Activated CD8-positive, alpha-beta memory T cell treated with anti-CD3 and anti-CD28 coated beads, Interleukin-2, amount 50 U/mL, for 24 hours (primary cell): ENCODE results near the gene GDF9.

Source experiments
- DNase-seq: peaks from one replicate; pipeline ENCODE4 v3.0.0-alpha.2; 2020; ENCODE audit errors: extremely low read depth

Gene GDF9

DNA sequence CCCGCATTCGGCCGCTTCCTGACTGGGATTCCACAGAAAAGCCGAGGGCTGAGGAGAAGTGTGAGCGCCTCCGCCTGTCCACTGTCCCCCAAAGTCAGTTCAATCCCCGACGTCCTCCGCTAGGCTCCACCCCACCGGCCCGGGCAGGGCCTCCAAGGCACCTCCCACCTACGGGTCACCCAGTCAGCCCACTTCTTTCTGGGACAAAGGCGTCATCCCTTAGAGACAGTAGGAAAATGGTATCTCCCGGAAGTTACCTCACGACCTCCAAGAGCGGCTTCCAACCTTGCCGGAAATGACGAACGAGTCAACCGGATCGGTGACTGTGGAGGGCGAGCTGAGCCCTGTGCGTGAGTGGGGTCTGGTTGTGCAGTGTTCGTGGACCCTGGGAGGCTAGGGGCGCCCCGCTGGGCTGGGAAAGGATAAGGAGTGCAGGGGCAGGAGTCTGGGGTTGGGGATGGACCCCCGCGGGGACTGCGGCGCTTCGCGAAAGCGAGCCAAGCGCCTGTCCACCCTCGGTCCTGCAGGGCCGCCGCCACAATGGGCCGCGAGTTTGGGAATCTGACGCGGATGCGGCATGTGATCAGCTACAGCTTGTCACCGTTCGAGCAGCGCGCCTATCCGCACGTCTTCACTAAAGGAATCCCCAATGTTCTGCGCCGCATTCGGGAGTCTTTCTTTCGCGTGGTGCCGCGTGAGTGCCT is at the start of gene GDF9, which contains the start of gene UQCRQ:
GDF9 (minus strand) TSS at position 128 of the 704 bp plus-strand sequence. CDS start 1,936 bp downstream, outside the sequence.
UQCRQ (plus strand) TSS at position 301 of the 704 bp plus-strand sequence; CDS start at position 541, 240 bp downstream.
- DNase-seq, result peak; percentile 82

DNA sequence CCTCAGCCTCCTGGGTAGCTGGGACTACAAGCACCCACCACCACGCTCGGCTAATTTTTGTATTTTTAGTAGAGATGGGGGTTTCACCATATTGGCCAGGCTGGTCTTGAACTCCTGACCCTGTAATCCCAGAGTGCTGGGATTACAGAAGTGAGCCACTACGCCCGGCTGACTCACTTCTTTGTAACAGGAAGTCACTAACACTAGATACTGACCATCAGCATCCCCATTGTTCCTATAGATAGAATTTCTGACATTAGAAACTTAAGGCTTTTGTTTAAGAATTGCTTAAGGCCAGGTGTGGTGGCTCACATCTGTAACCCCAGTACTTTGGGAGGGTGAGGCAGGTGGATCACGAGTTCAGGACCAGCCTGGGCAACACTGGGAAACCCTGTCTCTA is 49.4 kb upstream of the GDF9 start:
- no peak for DNase-seq

- no peak for DNase-seq
Measured at GRCh38 chr5:132909702-132910101, 43.4 kb upstream of the GDF9 start.

DNA sequence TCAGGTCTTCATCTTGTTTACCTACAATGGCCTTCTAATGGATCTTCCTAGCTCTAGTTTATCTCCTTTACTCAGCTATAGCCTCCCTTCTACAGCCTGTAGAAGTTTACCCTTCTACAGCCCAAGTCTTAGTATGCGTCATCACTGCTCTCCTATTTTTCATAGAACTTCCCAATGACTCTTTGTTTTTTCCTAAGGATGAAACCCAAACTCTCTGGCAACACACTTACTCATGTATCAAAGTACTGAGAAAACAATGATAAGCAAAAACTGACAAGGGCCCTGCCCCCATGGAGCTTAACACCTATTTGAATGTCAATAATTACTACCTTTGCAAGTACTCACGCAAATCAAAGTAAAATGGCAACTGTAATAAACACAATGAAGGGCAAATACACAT is 40.9 kb upstream of the GDF9 start:
- DNase-seq, result no peak

- no peak for DNase-seq
Measured at GRCh38 chr5:132905938-132906337, 39.7 kb upstream of the GDF9 start.

DNA sequence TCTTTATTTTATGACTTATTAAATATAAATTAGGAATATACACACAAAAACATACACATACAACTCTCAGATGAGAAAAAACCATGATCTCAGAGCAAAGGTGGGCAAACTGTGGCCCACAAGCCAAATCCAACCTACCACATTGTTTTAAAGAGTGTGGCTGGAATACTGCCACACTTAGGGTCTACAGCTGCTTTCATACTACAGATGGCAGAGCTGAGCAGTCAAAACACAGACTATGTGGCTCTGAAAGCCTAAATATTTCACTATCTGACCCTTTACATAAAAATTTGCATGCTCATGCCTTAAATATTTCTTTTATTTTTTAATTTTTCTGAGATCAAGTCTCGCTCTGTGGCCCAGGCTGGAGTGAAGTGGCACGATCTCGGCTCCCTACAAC is 35.5 kb upstream of the GDF9 start:
- DNase-seq, result no peak

DNA sequence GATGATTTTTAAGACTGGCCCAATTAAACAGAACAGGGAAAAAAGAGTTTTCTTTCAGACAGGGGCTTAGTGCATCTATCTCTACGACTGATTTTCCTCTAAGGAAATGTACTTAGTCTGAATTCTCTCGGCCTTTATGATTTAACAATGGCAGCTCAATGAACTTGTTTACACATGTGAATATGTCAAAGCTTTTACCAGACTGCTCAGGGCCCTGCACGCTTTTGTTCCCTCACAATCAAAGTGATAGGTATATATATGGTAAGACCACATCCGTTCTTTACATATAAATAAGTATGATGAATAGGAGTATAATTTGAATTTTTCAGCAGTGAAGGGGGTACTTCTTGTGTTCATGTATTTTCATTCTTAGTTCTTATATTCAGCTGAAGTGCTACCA is 34.8 kb upstream of the GDF9 start:
- no peak for DNase-seq

GRCh38 chr5:132898094-132898493 is 31.8 kb upstream of the GDF9 start:
- DNase-seq, result no peak

- DNase-seq, result no peak
Measured at GRCh38 chr5:132896685-132897084, 30.4 kb upstream of the GDF9 start.

DNA sequence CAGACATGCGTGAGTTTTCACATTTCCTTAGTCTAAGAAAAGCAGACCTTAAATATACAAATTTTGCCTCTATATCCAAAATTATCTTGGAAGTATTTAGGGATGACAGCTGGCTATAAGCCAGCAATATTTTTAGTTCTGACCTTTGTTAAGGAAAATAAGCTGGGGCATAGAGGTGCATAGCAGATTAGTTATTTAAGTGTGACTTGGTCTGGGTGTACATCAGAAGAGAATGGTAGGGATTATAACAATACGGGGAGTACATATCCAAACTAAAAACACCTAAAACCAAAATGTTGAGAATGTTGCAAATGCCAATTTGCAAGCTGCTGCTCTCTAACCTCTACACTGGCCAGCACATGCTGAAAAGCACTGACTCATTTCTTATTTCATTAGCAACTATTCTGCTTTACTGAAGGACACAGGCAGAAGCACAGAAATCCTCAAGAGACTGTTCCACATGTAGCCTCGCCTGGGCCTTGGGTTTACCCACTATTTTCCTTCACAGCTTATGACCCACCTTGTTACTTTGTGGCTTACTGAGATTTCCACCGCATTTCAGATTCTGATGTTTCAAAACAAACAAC is 29.5 kb upstream of the GDF9 start:
- no peak for DNase-seq

- DNase-seq, result no peak
Measured at GRCh38 chr5:132890817-132891216, 24.5 kb upstream of the GDF9 start.

DNA sequence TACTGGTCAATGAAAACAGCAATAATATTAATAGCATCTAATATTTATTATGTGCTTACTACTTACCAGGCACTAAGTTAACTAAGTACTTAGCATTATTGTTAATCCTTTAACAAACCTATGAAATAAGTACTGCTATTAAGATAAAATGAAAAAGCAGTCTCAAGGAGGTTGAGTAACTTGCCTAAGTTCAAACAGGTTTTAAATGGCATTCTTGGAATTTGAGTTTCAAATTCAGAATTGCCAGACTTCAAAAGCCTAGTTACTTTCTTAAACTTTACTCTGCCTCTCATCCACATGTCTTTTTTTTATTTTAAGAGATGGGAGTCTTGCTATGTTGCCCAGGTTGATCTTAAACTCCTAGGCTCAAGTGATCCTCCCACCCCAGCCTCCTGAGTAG is 23.2 kb upstream of the GDF9 start:
- no peak for DNase-seq

GRCh38 chr5:132887283-132887682 is 21.0 kb upstream of the GDF9 start:
- DNase-seq, result no peak

DNA sequence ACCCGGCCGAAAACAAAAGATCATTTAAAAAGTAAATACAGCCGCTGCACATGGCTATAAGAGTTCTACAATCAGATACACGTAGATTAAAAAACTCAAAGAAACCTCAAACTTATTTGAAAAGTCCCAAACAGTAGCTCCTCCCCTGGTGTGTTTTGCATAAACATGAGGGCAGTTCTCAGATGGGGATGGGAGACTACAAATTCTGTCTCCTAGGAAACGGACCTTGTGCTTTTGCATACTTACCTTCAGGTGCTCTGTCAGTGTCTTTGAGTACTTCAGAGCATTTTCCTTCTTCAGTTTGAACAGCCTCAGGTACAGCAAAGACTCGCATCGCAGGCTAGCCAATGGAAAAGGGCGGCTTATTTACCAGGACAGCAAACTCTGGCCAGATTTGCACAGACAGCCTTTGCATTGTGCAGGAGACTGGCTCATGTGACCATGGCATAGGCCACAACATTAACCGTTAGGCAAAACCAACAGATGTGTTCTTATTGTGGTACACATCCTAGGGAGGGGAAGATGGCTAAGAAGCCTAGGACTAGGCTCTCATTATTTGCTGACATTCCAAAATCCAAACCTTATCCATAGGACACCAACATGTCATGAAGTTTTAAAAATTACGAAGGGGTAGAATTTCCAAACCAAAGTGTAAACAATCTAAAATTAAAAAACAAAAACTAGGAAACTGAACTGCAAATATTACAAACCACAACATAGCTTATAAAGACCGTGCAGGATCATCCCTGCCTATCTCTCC is 20.0 kb upstream of the GDF9 start:
- no peak for DNase-seq

DNA sequence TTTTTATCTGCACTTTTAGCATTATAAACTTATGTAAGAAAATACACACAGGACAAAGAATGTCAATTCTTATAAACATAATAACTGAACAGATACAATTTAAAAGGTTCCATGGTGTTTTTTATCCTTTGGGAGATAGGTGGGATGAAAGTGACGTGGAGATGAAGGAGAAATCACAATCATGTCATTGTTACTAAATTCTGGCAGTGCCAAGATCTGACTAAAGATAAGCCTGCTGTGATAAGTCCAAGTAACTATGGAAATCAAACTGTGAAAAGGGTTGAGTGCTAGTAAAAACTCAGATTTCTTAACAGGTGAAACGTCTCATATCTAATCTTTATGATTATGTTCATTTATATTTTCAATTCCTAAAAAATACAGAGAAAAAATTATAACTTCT is 18.3 kb upstream of the GDF9 start:
- no peak for DNase-seq

DNA sequence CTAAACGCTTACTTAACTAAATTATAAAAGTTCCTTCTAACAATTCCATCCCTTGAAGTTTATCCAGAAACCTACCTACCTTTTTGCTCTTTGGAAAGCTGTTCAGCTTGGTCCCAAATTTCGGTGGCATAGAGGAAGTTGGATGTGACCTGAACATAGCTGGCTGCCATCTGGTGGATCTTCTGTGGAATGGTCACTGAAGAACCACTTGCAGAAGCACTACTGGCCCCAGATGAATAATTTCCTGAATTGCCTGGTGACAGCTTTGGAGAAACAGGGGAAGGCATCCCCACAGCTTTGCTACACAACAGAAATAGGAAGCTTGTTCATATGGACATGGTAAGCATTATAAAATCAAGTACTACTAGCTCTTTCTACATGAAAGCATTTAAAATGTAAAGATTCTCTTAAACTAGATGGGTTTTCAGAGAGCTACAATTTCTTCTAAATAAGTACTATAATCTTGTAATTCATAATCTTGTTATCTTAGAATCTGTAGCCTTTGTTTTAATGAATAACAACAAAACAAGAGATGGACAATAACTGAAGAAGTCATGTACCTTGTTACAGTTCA is 17.1 kb upstream of the GDF9 start:
- DNase-seq, result no peak

GRCh38 chr5:132877938-132878337 is 11.7 kb upstream of the GDF9 start:
- no peak for DNase-seq

DNA sequence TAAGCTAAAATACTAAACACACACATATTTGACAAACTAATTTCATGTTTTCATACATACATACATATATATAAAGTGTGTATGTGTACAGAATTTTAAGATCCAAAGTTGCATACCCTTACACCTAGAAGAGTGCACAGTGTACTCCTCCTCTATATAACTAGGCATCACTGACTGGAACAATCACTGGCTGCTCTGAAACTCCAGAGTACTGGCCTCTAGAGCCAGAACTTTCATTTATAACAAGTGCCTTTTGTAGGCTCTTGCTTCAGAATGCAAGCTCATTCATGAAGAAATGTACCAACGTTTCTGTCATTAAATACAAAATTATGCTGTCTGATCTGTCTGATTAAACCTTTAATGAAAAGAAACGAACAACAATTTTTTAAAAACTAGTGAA is 11.2 kb upstream of the GDF9 start:
- no peak for DNase-seq

DNA sequence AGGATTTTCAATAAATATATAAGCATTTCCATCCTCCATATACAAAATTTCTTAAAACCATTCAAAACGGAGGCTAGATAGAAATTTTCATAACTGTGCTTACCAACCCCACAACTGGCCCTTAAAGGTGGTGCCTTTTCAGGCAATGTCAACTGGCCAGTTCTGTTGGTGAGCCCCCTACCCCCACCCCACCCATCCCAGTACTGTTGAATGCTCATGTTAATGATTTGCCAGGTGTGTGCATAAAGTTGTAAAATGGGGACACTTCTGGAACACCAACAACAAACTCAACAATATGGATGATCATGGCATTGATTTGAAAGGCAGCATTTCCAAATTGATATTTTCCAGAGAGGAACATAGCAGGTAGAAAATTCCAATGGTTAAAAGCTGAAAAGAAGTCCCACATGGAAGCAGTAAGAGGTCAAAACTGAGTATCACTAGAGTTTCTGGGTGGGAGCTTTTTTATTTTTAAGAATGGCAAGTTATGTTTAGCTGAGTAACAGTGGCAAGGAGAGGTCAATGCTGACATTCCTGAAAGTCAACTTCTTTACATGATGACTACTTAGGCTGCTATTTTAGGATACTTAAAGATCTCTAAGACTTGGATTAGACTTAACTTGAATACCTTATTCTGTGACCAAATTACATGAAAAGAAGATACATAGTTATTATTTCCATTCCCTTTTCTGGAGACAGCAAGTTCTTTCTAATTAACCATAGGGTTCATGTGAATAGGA is 9.9 kb upstream of the GDF9 start:
- DNase-seq, result no peak

DNA sequence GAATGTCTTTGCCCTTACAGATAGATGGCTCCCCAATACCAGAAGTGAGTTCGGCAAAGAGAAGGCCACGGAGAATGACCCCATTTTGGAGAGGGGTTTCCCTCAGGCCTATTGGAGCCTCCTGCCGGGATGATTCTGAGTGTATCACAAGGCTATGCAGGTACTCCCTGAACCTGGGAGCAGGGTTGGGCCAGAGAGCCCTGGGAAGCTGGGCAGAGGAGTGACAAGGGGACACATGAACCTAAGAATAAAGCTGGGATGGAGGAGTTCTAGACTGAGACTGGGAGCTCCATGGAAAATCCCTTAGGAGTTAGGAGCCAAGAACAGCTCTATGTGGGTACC is 7.6 kb upstream of the GDF9 start:
- no peak for DNase-seq

DNA sequence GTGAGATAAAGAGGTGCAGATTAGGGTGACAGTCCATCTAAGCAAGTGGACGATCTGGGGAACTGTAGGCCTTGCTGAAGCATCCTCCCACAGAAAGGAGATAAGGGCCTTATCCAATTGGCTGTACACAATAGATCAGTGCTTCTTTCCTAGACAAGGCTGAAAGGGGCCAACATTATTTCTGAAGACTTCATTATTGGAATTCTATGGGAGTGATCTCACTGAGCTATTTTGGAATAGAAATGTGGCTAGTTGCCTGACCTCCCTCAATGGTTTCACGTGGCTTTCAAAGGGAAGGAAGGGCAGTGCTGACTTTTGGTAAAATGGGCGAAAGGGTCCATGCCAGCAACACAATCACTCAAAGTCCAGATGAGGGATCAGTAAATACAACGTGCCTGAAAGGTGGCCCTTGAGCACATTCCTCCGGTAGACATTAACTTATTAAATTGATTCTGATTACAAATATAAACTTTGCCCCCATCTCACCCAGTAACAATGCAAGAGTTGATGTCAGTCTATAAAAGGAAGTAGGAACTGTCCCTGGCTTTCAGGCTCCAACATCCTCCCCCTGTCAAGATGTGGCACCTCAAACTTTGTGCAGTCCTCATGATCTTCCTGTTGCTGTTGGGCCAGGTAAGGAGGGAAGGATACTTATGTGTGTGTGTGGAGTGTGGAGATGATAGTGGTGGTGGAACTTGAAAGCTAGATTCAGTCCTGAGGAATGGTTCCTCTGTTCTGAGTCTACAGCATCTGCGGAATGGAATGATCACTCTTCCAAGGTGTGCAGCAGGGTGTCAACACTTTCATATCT is 7.1 kb upstream of the GDF9 start, which contains the start of gene LEAP2:
LEAP2 (plus strand) TSS at position 550 of the 811 bp plus-strand sequence; CDS start at position 577, 27 bp downstream.
- no peak for DNase-seq
